ENCODE measurements around the gene SPINK5. TPM values are rescaled to one million over a fixed set of nuclear protein-coding genes. Genes with fewer than 3 reads are reported as not detected.

SPINK5 gene
- total RNA-seq, 3 donors from 2014 or later = 2.8 to 11.0 (median 6.2) TPM

DNA sequence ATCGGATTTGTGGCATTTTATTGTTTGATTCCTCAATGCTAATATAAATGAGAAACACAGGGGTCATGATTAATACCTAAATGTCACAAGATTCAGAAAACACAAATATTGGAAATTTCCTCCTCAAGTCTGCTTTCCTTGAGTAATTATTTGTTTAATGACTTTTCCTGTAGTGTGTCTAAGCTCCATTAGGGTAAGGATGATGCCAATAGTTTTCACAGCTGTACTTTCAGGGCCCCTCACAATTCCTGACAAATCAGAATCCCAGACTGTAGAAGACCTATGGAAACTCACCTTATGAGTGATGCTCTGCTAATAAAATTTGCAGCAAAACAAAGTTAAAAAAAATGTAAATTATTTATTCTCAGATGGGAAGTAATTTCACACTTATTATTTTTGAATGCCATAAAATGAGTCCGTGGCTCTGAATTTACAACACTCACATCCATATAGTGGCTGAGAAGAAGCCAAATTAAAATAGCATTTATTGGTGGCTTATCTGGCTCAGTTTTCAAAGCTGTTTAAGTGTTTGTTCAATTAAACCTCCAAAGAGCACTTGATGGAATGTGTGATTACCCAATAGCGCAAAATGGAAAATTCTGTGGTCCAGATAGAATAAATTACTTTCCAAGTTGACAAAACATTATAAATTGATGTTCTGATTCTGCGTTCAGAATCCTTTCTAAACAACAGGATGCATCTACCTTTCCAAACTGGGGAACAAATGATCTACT, 102.9 kb downstream of the SPINK5 start:
- no peaks in the 10 kb centered on the region for H3K4me1 ChIP-seq (ENCODE audit: low read depth)
- intact Hi-C loops (cut with DNase I, micrococcal nuclease) = no loop called here
- no peaks in the 10 kb centered on the region for H3K9me3 ChIP-seq
- H3K36me3 ChIP-seq (ENCODE audit: low read depth) = no peaks in the 10 kb centered on the region
- no peak for DNase-seq
- TF ChIP-seq, protein P1, sequence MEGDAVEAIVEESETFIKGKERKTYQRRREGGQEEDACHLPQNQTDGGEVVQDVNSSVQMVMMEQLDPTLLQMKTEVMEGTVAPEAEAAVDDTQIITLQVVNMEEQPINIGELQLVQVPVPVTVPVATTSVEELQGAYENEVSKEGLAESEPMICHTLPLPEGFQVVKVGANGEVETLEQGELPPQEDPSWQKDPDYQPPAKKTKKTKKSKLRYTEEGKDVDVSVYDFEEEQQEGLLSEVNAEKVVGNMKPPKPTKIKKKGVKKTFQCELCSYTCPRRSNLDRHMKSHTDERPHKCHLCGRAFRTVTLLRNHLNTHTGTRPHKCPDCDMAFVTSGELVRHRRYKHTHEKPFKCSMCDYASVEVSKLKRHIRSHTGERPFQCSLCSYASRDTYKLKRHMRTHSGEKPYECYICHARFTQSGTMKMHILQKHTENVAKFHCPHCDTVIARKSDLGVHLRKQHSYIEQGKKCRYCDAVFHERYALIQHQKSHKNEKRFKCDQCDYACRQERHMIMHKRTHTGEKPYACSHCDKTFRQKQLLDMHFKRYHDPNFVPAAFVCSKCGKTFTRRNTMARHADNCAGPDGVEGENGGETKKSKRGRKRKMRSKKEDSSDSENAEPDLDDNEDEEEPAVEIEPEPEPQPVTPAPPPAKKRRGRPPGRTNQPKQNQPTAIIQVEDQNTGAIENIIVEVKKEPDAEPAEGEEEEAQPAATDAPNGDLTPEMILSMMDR (IDR thresholded peaks at IDR 0.05) = no peak
- ATAC-seq = no peak
- H3K4me3 ChIP-seq = no peak overlapping the region

GRCh38 chr5:148168246-148168645, 104.5 kb downstream of the SPINK5 start, which contains the start of gene SPINK14:
SPINK14 (plus strand) TSS chr5:148168546; CDS start chr5:148169733, 1,187 bp downstream.
- no peak for DNase-seq
- Histone ChIP-seq H3K4me1 (ENCODE audit: low read depth) (no peaks in the 10 kb centered on the region), H3K9me3 (no peaks in the 10 kb centered on the region), H3K36me3 (ENCODE audit: low read depth) (no peaks in the 10 kb centered on the region), H3K4me3 (no peak within 1 kb of the TSS)
- no peak for ATAC-seq
- TF ChIP-seq, protein P1 (IDR thresholded peaks at IDR 0.05) = no peak
- intact Hi-C loops (cut with DNase I, micrococcal nuclease) = no loop called here

DNA sequence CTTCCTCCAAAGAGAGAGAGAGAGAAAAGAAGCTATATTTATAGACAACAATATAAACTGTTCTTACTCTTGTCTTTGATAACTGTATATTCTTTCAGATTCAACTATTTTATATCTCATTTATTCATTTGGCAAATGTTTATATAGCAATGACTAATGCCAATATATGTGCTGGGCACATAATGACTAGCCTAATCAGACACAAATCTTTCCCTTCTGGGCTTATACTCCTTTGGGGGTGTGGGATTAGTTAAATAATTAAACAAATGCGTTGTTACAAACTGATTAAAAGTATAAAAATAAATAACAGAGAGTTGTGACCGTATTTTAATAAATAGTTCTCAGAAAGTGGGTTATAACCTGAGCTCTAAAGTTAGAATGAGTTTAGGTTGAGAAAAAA, 108.6 kb downstream of the SPINK5 start:
- Histone ChIP-seq H3K4me3 (no peak overlapping the region), H3K4me1 (ENCODE audit: low read depth) (no peaks in the 10 kb centered on the region), H3K36me3 (ENCODE audit: low read depth) (no peaks in the 10 kb centered on the region), H3K9me3 (no peaks in the 10 kb centered on the region)
- TF ChIP-seq, protein P1 (IDR thresholded peaks at IDR 0.05) = no peak
- DNase-seq (no peak), ATAC-seq (no peak)
- intact Hi-C loops (cut with DNase I, micrococcal nuclease) = no loop called here

DNA sequence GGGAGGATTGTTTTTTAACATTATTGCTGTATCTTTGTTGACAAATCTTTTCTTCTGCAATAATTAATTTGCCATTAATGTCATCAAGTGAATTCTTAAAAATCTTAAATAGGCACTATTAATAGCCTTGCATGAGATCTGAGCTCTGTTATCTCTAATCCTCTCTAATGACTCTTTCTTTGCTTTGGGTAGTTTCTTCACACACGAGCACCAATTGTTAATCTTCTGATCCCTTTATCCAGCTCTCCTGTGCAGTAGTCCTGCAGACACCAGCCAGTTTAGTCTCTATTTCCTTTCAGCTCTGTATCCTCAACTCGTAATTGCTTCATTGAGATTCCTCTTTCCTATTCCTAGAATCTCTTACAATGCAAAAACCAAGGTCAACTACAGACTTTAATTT, 112.7 kb downstream of the SPINK5 start:
- ATAC-seq (no peak), DNase-seq (no peak)
- TF ChIP-seq, protein P1 (IDR thresholded peaks at IDR 0.05) = no peak
- Histone ChIP-seq H3K36me3 (ENCODE audit: low read depth) (no peaks in the 10 kb centered on the region), H3K4me1 (ENCODE audit: low read depth) (no peaks in the 10 kb centered on the region), H3K4me3 (no peak overlapping the region), H3K9me3 (no peaks in the 10 kb centered on the region)
- intact Hi-C loops (cut with DNase I, micrococcal nuclease) = loop anchor here in 1 of 2 donors (5.0 kb wide), 1 partner anchor 551 kb away; no protein-coding TSS in a partner anchor

GRCh38 chr5:148177207-148177606, 113.4 kb downstream of the SPINK5 start:
- Histone ChIP-seq H3K4me1 (ENCODE audit: low read depth) (no peaks in the 10 kb centered on the region), H3K36me3 (ENCODE audit: low read depth) (no peaks in the 10 kb centered on the region), H3K4me3 (no peak overlapping the region), H3K9me3 (no peaks in the 10 kb centered on the region)
- DNase-seq = no peak
- ATAC-seq = no peak
- intact Hi-C loops (cut with DNase I, micrococcal nuclease) = loop anchor here in 1 of 2 donors (5.0 kb wide), 1 partner anchor 550 kb away; no protein-coding TSS in a partner anchor
- TF ChIP-seq, protein P1 (IDR thresholded peaks at IDR 0.05) = no peak
